ENCODE measurements around the gene FAM184A. TPM values are rescaled to one million over a fixed set of nuclear protein-coding genes. Genes with fewer than 3 reads are reported as not detected.

FAM184A gene
- polyA plus RNA-seq, 2 of the 4 experiments (the other 2 are of a cell fraction), result 0.06 TPM; not detected in 1

- TF ChIP-seq E2F6 (IDR thresholded peaks at IDR 0.05; ENCODE audit: borderline replicate concordance, low read depth) (no peak), SMC3 (IDR thresholded peaks at IDR 0.05) (no peak), GATA3 (IDR thresholded peaks at IDR 0.05; ENCODE audit: borderline replicate concordance) (no peak), BCL3 (IDR thresholded peaks at IDR 0.05) (no peak), CBX2 (IDR thresholded peaks at IDR 0.05; ENCODE audit: borderline replicate concordance, low read depth) (no peak), NFE2L2 (conservative IDR thresholded peaks at IDR 0.05; ENCODE audit: low read length) (no peak), CBX8 (IDR thresholded peaks at IDR 0.05) (no peak), HDAC2 (IDR thresholded peaks at IDR 0.05) (no peak), ESRRA (IDR thresholded peaks at IDR 0.05; ENCODE audit: borderline replicate concordance, low read length) (no peak), ZSCAN20 (CRISPR knock-in tag; IDR thresholded peaks at IDR 0.05) (no peak), EP300 (IDR thresholded peaks at IDR 0.05) (no peak), REST (IDR thresholded peaks at IDR 0.05) (no peak), HMGXB4 (CRISPR knock-in tag; IDR thresholded peaks at IDR 0.05; ENCODE audit: borderline replicate concordance) (no peak)
- H3K4me3 ChIP-seq, result no peak overlapping the region
- ATAC-seq (no peak), DNase-seq (ENCODE audit: low read depth in 1 of 2, low spot score in 1 of 2) (no peak), FAIRE-seq (no peak)
- 24% methylated on average over 4 of the region's 4 CpGs for WGBS (ENCODE audit: missing lambda C conversion rate)
- peaks cover 5% of the 10 kb centered on the region; the same call in 1 of the 3 replicates for H3K4me1 ChIP-seq
- H3K4me2 ChIP-seq, result no peak overlapping the region
- CTCF ChIA-PET, result no interaction called here
- no peaks in the 10 kb centered on the region for H3K9me3 ChIP-seq
- POLR2A ChIA-PET, result no interaction called here
- no peak overlapping the region for H3K27ac ChIP-seq
These were observed 5.0 kb downstream of the FAM184A start for GRCh38 chr6:119073307-119074051.

GRCh38 chr6:119071576-119071975, 6.9 kb downstream of the FAM184A start:
- 31% methylated on average over 2 of the region's 2 CpGs for WGBS (ENCODE audit: missing lambda C conversion rate)

More at GRCh38 chr6:119071576-119071975, 6.9 kb downstream of the FAM184A start:
- FAIRE-seq, result no peak
- no peak for ATAC-seq
- Histone ChIP-seq H3K27ac (no peak overlapping the region), H3K4me2 (no peak overlapping the region), H3K4me1 (no peaks in the 10 kb centered on the region), H3K4me3 (no peak overlapping the region), H3K9me3 (no peaks in the 10 kb centered on the region)
- ChIA-PET POLR2A (no interaction called here), CTCF (interaction anchor here (1.0 kb wide), 1 partner anchor 10 kb away, joined by 3 read pairs; no protein-coding TSS in a partner anchor)
- TF ChIP-seq EHF (CRISPR knock-in tag; IDR thresholded peaks at IDR 0.05) (no peak), MAX (IDR thresholded peaks at IDR 0.05) (no peak), NPAS2 (CRISPR knock-in tag; IDR thresholded peaks at IDR 0.05; ENCODE audit: borderline replicate concordance) (no peak)
- no peak for DNase-seq (ENCODE audit: low read depth in 1 of 2, low spot score in 1 of 2)

All from A549 (cell line).